Right ventricle myocardium inferior (tissue), 1 donor: ENCODE data around the gene NTSR1. TPM values are rescaled to one million over a fixed set of nuclear protein-coding genes. Genes with fewer than 3 reads are reported as not detected.
A peak's percentile ranks its signal among the peaks of the same experiment; 100 is the strongest.

Source experiments
- ATAC-seq: fragments of 200-7000 bp; cut with Tn5 transposase; one replicate; pipeline ENCODE4 v1.9.1; 2020; ENCODE audit warnings: mild to moderate bottlenecking, moderate library complexity
- DNase-seq: peaks from one replicate; pipeline ENCODE4 v3.0.0; 2021; ENCODE audit errors: missing footprints
- intact Hi-C: fragments of 100-400 bp; cut with DNase I; formaldehyde crosslinking; loops from one replicate; pipeline ENCODE4 v1.11.0; 2022
- total RNA-seq: library from RNA; stranded (reverse); fragmentation: NEBNext Ultra II Directional; extraction: Animal tissue kit (Norgen Biotek cat#: 25700); gene quantifications from one replicate; pipeline ENCODE4 v1.2.1, GENCODE V29; 2021
- donor health status: DM: no; HTN: yes; CAD: no; lungs with severe emphysema.

The NTSR1 gene
- total RNA-seq, 1 donor from 2014 or later = not detected

GRCh38 chr20:62771396-62772102 is 62.9 kb downstream of the NTSR1 start:
- ATAC-seq (no peak), DNase-seq (peak; percentile 22)
- intact Hi-C loops = no loop called here

GRCh38 chr20:62772103-62772611 is 63.5 kb downstream of the NTSR1 start:
- intact Hi-C loops = no loop called here
- no peak for ATAC-seq
- peak; percentile 46 for DNase-seq

DNA sequence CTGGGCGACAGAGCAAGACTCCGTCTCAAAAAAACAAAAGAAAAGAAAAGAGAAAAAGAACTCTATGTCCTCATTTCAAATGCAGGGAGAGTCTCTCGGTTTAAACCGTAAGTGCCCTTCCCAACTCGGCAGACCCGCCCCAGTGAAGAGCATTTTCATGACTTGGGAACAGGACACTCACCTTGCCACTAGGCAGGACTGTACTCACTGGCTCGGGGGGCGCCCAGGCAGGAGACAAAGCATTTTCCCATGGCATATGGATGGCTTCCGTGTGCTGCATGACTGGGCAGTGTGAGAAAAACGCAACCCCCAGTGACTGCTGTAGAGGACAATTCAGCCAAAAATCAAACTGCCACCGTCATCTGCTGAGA is 64.0 kb downstream of the NTSR1 start:
- intact Hi-C loops = no loop called here
- ATAC-seq (no peak), DNase-seq (no peak)

DNA sequence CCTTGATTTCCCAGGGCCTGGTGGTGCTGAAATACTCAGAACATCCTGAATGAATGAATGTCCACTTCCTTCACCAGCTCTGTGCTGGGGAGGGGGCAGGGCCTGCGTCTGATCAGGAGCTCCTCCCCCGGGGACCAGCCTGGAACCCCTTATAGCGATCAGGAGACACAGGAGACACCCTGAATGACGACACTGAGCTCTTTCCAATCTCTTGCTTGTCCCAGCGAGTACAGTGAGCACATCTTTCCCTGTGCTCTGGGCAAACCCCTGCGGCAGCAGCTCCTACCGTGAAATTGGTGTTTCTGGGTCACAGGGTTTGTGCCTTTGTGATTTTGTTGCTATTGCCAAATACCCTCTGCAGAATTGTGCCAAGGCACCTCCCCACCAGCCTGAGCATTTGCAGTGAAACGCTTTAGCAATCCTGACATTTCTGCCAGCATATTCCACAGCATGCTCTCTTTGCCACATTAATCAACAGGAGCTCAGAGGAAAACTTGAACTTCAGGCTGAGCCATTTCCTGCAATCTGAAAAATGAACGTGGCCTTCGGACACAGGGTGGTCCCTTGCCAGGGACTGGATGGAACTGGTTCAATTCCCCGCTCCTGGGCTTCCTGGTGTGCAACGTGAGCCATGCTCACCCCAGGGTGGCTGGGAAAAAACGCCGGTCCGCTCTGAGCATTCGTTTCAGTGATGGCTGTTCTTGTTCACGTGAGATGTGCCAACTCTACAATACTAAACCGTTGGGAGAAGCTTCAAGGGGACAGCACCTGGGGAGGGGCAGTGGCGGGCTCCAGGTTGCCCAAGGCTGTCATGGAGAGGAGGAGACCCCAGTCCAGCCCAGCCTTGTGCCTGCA is 64.6 kb downstream of the NTSR1 start:
- intact Hi-C loops = no loop called here
- DNase-seq (peak; percentile 65), ATAC-seq (no peak)

DNA sequence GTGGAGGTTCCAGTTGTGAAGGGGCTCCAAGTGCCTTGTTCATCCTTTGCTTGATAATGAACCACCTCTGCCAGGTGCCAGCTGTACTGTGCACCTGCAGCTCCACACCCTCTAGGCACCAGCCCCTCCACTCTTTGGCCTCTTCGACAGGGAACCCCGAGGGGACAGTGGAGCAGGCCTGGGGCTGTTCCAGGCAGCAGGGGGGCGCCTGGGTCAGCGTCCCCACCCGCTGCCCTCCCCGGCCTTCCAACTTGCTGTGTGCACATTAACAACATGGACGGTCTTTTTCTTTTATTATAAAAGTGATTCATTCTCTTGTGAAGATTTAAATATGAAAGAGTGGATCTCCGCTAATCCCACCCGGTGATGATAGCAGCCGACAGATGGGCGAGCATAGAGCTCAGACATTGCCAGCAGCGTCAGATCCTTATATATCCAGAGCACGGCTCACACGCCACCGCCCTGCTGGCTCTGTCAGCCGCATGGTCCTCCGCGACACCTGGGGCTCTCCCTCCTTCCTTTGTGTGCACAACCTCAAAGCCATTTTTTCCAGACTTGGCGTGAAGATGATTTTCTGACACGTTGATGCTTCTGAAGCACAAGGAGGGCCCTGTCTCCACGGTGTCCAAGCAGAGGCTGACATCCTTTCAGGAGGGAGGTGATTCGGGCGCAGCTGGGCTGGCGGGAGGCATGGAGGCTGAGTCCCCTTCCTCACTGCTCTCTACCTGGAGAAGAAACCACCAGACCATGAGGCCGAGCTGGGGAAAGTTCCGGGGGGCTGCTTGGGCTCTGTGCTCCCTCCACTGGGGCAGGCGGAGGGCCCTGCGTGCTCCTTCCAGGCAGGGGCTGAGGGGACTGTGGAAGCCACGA is 65.4 kb downstream of the NTSR1 start:
- DNase-seq (peak; percentile 61), ATAC-seq (no peak)
- intact Hi-C loops = no loop called here

GRCh38 chr20:62774762-62775161 is 66.1 kb downstream of the NTSR1 start:
- DNase-seq (peak; percentile 68), ATAC-seq (peak; percentile 33)
- intact Hi-C loops = no loop called here

DNA sequence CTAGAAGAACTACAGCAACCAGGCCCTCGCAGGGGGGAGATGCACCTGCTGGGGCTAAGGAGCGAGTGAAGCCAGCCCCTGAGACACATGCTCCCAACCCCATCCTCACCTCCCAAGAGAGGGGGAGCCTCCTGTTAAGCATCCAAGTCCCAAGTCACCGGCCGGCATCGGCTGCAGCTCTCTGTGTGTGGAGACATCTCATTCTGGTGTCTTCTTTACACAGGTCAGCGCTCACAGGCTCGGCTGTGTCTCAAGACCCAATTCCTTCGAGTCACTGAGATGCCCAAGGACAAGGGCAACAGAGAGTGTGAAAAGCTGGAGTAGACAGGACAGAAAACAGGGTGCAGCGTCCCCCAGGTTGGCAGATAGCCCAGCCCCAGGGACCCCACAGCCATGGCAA is 66.6 kb downstream of the NTSR1 start:
- intact Hi-C loops = no loop called here
- DNase-seq (peak; percentile 62), ATAC-seq (no peak)

GRCh38 chr20:62776035-62776691 is 67.5 kb downstream of the NTSR1 start:
- intact Hi-C loops = no loop called here
- peak; percentile 66 for DNase-seq
- no peak for ATAC-seq

- DNase-seq = peak; percentile 60
- intact Hi-C loops = no loop called here
- ATAC-seq = no peak
Measured at GRCh38 chr20:62776692-62777527, 68.3 kb downstream of the NTSR1 start.

DNA sequence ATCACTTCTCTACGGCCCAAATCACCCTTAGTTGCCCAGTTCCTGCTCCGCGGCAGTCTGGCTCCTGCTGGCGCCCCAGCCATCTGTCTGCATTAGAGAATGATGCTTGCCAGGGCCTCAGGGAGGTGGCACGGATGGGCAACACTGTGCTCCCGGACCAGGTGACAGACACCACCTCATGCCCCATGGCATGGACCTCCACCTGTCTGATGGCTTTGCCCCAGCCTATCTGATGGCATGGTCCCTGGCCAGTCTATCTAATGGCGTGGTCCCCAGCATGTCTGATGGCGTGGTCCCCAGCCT is 68.8 kb downstream of the NTSR1 start:
- DNase-seq (peak; percentile 35), ATAC-seq (no peak)
- intact Hi-C loops = no loop called here

DNA sequence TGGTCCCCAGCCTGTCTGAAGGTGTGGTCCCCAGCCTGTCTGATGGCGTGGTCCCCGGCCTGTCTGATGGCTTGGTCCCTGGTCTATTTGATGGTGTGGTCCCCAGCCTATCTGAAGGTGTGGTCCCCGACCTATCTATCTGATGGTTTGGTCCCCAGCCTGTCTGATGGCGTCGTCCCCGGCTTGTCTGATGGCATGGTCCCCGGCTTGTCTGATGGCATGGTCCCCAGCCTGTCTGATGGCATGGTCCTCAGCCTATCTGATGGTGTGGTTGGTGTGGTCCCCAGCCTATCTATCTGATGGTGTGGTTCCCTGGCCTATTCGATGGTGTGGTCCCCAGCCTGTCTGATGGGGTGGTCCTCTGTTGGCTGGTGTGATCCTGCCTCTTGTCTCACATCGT is 69.4 kb downstream of the NTSR1 start:
- DNase-seq (peak; percentile 46), ATAC-seq (no peak)
- intact Hi-C loops = no loop called here

DNA sequence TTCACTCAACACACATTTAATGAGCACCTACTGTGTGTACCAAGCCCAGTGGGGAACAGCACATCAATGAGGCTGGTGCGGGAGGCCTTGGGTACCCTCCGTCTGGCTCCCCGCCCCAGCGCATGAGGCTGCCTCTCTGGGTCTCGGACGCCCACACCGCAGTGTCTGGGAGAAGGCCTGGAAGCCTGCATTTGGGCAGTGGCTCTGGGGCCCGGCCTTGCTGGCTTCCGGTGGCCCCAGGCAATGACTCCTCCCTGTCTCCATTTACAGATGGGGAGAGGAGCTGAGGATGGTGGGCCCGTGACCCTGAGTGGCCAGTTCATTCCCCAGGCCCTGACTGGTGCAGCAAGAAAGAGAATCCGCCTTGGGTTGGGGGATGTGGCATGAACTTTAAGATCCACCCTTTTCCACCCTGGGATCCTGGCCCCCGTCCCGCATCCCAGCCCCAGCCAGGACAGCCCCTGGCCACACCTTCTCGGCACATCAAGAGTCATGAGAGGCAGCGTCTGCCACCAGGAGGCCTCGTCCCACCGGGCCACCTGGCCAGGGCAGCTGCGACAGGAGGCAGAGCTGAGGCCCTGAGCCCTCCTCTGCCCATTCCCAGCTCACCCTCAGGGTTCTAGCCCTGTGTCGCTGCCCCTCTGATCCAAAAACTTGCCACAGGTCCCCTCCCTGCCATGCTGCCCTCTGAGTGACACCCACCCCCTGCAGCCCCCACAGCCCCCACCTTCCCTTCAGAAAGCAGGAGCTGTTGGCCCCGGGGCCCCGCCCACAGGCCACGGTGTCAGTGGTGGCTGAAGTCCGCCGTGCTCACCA is 70.2 kb downstream of the NTSR1 start:
- DNase-seq = peak; percentile 63
- intact Hi-C loops = no loop called here
- ATAC-seq = no peak

DNA sequence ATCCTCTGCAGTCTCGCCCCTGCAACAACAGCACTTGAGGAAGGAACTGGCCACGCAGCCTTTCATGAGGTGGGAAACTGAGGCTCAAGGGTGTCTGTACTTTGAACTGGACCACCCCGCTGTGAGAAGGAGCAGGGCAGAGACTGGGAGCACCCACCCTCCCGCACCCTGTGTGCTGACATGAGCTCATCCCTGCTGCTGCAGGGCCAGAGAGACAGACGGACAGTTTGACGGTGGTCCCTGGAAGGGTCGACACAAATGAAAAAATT is 70.7 kb downstream of the NTSR1 start:
- intact Hi-C loops = no loop called here
- DNase-seq = peak; percentile 43
- ATAC-seq = no peak

DNA sequence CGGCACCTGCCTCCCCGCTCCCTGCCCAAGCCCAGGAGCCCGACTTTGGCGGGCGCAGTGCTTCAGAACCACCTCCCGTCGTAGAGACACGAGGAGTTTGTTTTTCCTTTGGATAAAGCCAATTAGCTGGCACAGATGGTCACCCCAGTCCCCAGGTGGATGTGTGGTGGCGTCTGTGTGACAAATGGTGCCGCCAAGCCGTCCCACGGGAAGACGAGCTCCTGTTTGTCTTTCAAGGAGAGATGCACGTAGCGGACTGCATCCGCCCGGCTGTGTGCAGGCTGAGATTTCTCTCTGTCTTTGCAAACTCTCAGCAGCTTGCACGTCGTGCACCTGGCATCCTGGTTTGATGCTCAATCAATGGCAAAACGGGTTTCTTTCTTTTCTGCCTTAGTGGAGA is 71.6 kb downstream of the NTSR1 start:
- DNase-seq = peak; percentile 56
- ATAC-seq = no peak
- intact Hi-C loops = no loop called here

GRCh38 chr20:62780696-62781095 is 72.1 kb downstream of the NTSR1 start:
- DNase-seq (no peak), ATAC-seq (no peak)
- intact Hi-C loops = no loop called here

DNA sequence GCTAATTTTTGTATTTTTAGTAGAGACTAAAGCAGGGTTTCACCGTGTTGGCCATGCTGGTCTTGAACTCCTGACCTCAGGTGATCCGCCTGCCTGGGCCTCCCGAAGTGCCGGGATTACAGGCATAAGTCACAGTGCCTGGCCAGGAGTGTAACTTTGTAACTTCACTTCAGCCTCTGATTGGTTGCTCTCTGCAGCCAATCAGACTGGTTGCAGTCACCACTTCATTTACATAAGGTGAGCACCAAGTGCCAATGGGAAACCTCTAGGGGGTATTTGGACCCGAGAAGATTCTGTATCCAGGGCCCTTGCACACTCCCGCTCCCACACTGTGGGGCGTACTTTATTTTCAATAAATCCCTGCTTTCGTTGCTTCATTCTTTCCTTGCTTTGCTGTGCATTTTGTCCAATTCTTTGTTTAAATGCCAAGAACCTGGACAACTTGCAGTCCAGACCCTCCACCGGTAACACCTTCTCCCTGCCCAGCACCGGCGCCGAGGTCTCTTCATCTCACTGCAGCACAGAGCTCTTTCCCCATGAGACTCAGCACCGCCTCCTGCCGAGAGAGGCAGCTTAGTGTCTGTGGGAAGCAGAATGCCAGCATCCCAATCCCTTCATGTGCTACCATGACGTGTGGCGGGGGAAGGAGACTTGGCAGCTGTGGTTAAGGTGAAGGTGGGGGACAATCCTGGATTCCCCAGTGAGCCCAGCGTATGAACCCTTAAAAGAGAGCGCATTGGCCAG is 73.7 kb downstream of the NTSR1 start:
- intact Hi-C loops = no loop called here
- ATAC-seq = no peak
- no peak for DNase-seq

GRCh38 chr20:62782893-62783278 is 74.2 kb downstream of the NTSR1 start:
- intact Hi-C loops = no loop called here
- DNase-seq (no peak), ATAC-seq (peak; percentile 8)
